DND-41 (cell line): ENCODE results near the gene ERC2.

ENCODE experiments used
- CTCF ChIP-seq: IDR thresholded peaks from 2 replicates; pipeline ENCODE4 v1.5.1; 2012; ENCODE audit warnings: borderline replicate concordance, low read length, moderate library complexity, mild to moderate bottlenecking; ENCODE audit not compliant: poor library complexity, severe bottlenecking; ENCODE audit errors: extremely low read depth
- EZH2 ChIP-seq: IDR thresholded peaks from 3 replicates; pipeline ENCODE4 v1.6.1; 2012; ENCODE audit warnings: borderline replicate concordance, low read depth, mild to moderate bottlenecking, moderate library complexity, low read length, inconsistent platforms; ENCODE audit not compliant: severe bottlenecking

- no peak for TF ChIP-seq CTCF
- TF ChIP-seq EZH2, result no peak
Observed at GRCh38 chr3:56209982-56210751, 258.1 kb downstream of the ERC2 start.
